Endothelial cell (in vitro differentiated cells): Measurements from ENCODE around the gene AHI1. TPM values are rescaled to one million over a fixed set of nuclear protein-coding genes. Genes with fewer than 3 reads are reported as not detected.

Experiments
- DNase-seq: peaks from one replicate; pipeline ENCODE4 v3.0.0; 2021; ENCODE audit warnings: low spot score
- H3K27ac Mint-ChIP-seq: one replicate; pipeline ENCODE4 v1.8.0; 2021; ENCODE audit warnings: mixed read lengths, inconsistent platforms; ENCODE audit not compliant: unreplicated experiment
- H3K27me3 Mint-ChIP-seq: one replicate; pipeline ENCODE4 v1.8.0; 2021; ENCODE audit warnings: mild to moderate bottlenecking, moderate library complexity, mixed read lengths, inconsistent platforms; ENCODE audit not compliant: unreplicated experiment
- H3K36me3 Mint-ChIP-seq: one replicate; pipeline ENCODE4 v1.8.0; 2021; ENCODE audit warnings: mild to moderate bottlenecking, low read depth, mixed read lengths, inconsistent platforms; ENCODE audit not compliant: unreplicated experiment
- H3K4me1 Mint-ChIP-seq: one replicate; pipeline ENCODE4 v1.8.0; 2021; ENCODE audit warnings: mild to moderate bottlenecking, mixed read lengths, inconsistent platforms; ENCODE audit not compliant: unreplicated experiment
- H3K4me3 Mint-ChIP-seq: one replicate; pipeline ENCODE4 v1.8.0; 2021; ENCODE audit warnings: mild to moderate bottlenecking, mixed read lengths, inconsistent platforms; ENCODE audit not compliant: unreplicated experiment
- H3K9me3 Mint-ChIP-seq: one replicate; pipeline ENCODE4 v1.8.0; 2021; ENCODE audit warnings: mixed read lengths, inconsistent platforms; ENCODE audit not compliant: unreplicated experiment
- CTCF ChIP-seq: fragments of 200-600 bp; sonication (generic); IDR thresholded peaks from one replicate; pipeline ENCODE4 v1.5.0; 2021; ENCODE audit warnings: antibody characterized with exemption; ENCODE audit not compliant: unreplicated experiment
- total RNA-seq: library from RNA; stranded (reverse); fragmentation: NEBNext Ultra II Directional; extraction: Animal tissue kit (Norgen Biotek cat#: 25700); gene quantifications from one replicate; pipeline ENCODE4 v1.2.1, GENCODE V29; 2021; ENCODE audit not compliant: unreplicated experiment

The AHI1 gene
- total RNA-seq, 1 donor from 2014 or later: 12.6 TPM

- peak overlapping the region; percentile 67 for H3K4me3 Mint-ChIP-seq
- no peaks in the 10 kb centered on the region for H3K4me1 Mint-ChIP-seq
- TF ChIP-seq CTCF: no peak
- H3K27ac Mint-ChIP-seq: no peak overlapping the region
- no peaks in the 10 kb centered on the region for H3K27me3 Mint-ChIP-seq
- peaks cover 51% of the 10 kb centered on the region for H3K36me3 Mint-ChIP-seq
- no peak for DNase-seq
- peaks cover 20% of the 10 kb centered on the region for H3K9me3 Mint-ChIP-seq
Measured at GRCh38 chr6:135478626-135479025, 18.9 kb downstream of the AHI1 start.

GRCh38 chr6:135475292-135475886, 22.2 kb downstream of the AHI1 start:
- no peak for TF ChIP-seq CTCF
- no peaks in the 10 kb centered on the region for H3K4me1 Mint-ChIP-seq
- peaks cover 33% of the 10 kb centered on the region for H3K36me3 Mint-ChIP-seq
- H3K9me3 Mint-ChIP-seq: peaks cover 18% of the 10 kb centered on the region
- no peaks in the 10 kb centered on the region for H3K27me3 Mint-ChIP-seq
- no peak overlapping the region for H3K4me3 Mint-ChIP-seq
- no peak for DNase-seq
- no peak overlapping the region for H3K27ac Mint-ChIP-seq

- no peak for DNase-seq
- TF ChIP-seq CTCF: no peak
- H3K36me3 Mint-ChIP-seq: peaks cover 22% of the 10 kb centered on the region
- H3K4me3 Mint-ChIP-seq: no peak overlapping the region
- H3K9me3 Mint-ChIP-seq: peaks cover 10% of the 10 kb centered on the region
- no peaks in the 10 kb centered on the region for H3K4me1 Mint-ChIP-seq
- no peaks in the 10 kb centered on the region for H3K27me3 Mint-ChIP-seq
- H3K27ac Mint-ChIP-seq: no peak overlapping the region
Measured at GRCh38 chr6:135474362-135474761, 23.2 kb downstream of the AHI1 start.

GRCh38 chr6:135465903-135466302, 31.6 kb downstream of the AHI1 start:
- Mint-ChIP-seq H3K4me1 (no peaks in the 10 kb centered on the region), H3K36me3 (no peaks in the 10 kb centered on the region), H3K27me3 (no peaks in the 10 kb centered on the region), H3K9me3 (no peaks in the 10 kb centered on the region), H3K27ac (no peak overlapping the region), H3K4me3 (no peak overlapping the region)
- no peak for DNase-seq
- TF ChIP-seq CTCF: no peak

GRCh38 chr6:135465307-135465706, 32.2 kb downstream of the AHI1 start:
- Mint-ChIP-seq H3K27ac (no peak overlapping the region), H3K4me3 (no peak overlapping the region), H3K9me3 (no peaks in the 10 kb centered on the region), H3K27me3 (no peaks in the 10 kb centered on the region), H3K36me3 (no peaks in the 10 kb centered on the region), H3K4me1 (no peaks in the 10 kb centered on the region)
- DNase-seq: no peak
- TF ChIP-seq CTCF: no peak
